AG09319 (cell line): ENCODE data around the gene ZNF366.

Experiments
- DNase-seq: peaks from one replicate; pipeline ENCODE4 v3.0.0-alpha.2; 2010; ENCODE audit warnings: low read depth; ENCODE audit errors: extremely low read depth
- CTCF ChIP-seq: IDR thresholded peaks from 2 replicates; pipeline ENCODE4 v1.5.1; 2011; ENCODE audit warnings: low read depth, mild to moderate bottlenecking, inconsistent platforms, low read length, moderate library complexity

ZNF366 gene

GRCh38 chr5:72468024-72468423 is 39.2 kb downstream of the ZNF366 start:
- no peak for TF ChIP-seq CTCF
- no peak for DNase-seq

GRCh38 chr5:72467461-72467860 is 39.7 kb downstream of the ZNF366 start:
- no peak for DNase-seq
- no peak for TF ChIP-seq CTCF

GRCh38 chr5:72465601-72466563 is 41.3 kb downstream of the ZNF366 start:
- TF ChIP-seq CTCF = no peak
- DNase-seq = no peak

GRCh38 chr5:72465066-72465465 is 42.1 kb downstream of the ZNF366 start:
- no peak for TF ChIP-seq CTCF
- DNase-seq = no peak

GRCh38 chr5:72464071-72464470 is 43.1 kb downstream of the ZNF366 start:
- DNase-seq = no peak
- no peak for TF ChIP-seq CTCF

GRCh38 chr5:72463449-72464052 is 43.7 kb downstream of the ZNF366 start:
- TF ChIP-seq CTCF = no peak

GRCh38 chr5:72460413-72460812 is 46.8 kb downstream of the ZNF366 start:
- no peak for DNase-seq
- no peak for TF ChIP-seq CTCF

More at GRCh38 chr5:72463449-72464052, 43.7 kb downstream of the ZNF366 start:
- no peak for DNase-seq
